ENCODE measurements around the gene VWA8.
"Not testable (repeated sequence)": the region's sequence is repeated elsewhere in the genome, so short reads cannot be mapped to it uniquely, and the experiment has no call there.

Gene VWA8

DNA sequence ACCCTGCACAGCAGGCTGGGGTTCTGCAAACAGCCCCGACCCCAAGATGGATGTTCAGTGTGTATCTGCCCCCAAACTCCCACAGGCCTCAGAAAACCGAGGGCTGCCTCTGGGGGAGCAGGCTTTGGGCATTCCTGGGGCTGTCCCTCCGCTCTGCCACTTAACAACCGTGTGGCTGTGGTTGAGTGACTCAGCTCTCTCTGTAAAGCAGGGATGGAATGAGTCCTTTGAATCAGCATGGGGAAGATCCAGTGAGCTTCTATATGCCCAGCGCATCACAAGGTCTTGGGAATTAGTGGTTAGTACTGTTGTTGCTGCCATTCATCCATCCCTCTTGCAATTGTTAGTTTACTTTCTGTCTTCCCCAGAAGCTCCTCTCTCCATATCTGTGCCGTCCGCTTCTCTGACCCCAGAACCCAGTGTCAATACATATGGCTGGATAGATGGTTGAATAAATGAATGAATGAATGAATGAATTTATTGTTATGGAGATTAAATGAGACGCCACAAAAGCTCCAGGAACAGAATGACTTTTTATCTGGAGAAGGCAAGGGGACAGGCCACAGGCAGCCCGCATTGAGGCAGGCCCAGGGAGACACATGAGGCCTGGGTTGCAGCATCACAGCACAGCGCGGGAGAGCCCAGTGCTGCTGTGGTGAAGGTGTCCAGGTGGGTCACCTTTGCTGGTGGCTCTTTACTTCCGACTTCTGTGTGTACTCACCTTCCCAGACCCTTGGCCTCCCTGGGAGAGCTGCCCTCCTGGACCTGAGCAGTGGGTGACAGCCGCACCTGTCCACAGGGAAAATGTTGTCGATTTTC, 414.3 kb downstream of the VWA8 start:
- no peak for DNase-seq

DNA sequence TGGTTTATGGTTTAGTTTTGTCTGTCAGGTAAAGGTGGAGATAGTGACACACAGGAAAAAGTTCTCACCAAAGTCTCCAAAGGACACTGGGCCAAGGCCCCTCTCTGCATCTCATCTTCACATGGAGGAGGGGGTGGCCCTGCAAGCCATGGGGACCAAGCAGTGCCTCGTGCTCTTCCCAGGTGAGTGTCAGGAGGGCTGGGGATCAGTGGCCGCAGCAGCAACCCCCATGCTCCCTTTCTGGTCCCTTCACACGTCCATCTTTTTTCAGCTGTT, 415.5 kb downstream of the VWA8 start:
- DNase-seq: no peak

DNA sequence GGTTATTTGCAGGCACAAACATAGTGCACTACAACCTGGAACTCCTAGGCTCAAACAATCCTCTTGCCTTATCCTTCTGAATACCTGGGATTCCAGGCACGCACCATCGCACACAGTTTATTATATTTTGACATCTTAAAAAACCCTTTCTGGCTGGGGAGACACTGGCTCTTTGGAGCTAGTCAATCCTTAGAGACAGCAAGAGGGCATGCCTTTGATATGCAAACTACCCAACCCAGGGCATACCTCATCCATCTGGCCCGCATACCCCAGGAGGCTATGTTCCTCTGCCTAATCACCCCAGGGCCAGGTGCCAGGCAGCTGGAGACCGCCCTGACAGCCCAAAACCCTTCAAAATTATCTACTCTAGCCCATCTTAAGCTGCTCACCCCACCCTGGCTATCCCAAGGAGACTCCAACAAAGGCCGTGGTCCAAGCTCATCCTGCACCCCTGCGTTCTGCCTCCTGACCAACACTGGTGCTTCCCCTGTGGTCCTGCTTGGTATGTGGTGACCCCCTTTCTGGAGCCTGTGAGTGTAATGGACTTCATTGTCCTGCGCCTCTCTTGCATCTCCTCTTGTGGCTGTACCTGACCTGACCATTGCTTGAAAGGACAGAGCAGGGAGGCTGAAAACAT, 417.1 kb downstream of the VWA8 start:
- DNase-seq: no peak

DNA sequence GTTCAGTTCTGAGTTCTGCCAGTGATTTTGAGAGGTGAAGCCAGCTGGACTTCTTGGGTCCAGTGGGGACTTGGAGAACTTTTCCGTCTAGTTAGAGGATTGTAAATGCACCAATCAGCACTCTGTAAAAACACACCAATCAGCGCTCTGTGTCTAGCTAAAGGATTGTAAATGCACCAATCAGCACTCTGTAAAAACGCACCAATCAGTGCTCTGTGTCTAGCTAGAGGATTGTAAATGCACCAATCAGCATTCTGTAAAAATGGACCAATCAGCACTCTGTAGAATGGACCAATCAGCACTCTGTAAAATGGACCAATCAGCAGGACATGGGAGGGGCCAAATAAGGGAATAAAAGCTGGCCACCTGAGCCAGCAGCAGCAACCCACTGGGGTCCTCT, 418.1 kb downstream of the VWA8 start:
- DNase-seq: not testable (repeated sequence)

DNA sequence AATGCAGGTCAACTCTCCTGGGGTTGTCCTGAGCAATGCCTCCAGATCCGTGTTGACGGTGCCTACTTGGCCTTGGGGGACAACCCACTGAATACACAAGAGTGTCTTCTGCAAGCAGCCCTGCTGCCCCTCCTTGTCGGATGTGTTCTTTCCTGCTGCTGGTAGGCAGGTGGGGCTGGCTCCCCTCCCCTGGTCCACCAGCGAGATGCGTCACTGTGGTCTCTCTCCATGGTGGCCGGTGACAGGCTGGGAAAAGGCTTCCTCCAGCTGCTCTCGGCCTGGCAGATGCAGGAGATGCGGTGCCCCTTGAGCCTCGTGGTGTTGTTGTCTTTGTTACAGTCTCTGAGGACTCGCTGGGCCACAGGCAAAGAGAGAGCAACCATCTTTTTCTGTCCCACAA, 418.6 kb downstream of the VWA8 start:
- no peak for DNase-seq

DNA sequence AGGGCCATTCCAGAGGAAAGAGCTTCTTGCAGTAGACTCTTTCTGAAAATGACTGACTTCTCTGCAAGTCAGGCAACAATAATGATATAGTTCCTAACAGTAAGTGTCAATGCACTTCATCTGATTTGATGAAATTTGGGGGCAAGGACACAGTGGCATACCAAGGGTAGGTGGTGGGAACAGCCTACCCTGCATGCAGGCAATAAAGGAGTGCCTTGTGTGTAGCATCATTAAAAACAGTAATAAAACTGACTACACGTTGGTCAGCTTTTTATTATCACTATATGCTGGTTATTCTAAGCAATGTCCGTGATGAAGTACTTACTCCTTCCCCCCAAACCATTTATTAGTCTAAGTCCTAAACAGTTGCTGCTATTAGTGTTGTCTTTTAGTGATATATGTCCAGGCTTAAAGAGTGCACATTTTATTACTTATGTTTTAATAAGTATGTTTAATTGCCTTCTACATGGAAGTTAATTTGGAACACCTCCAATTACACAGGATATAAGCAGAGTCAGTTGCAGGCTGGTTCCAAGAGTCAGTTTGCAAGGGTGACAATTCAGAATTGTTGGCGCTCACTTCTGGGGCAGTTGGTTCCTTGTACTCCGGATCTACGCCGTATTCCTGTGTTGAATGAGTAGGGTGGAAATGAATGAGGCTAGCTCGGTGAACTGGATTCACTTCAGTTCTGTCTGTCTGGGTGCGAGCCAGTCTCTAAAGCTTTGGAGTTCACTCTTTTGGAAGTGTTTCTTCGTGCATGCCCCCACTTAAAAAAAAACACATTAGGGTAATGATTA, 419.6 kb downstream of the VWA8 start:
- DNase-seq: no peak

DNA sequence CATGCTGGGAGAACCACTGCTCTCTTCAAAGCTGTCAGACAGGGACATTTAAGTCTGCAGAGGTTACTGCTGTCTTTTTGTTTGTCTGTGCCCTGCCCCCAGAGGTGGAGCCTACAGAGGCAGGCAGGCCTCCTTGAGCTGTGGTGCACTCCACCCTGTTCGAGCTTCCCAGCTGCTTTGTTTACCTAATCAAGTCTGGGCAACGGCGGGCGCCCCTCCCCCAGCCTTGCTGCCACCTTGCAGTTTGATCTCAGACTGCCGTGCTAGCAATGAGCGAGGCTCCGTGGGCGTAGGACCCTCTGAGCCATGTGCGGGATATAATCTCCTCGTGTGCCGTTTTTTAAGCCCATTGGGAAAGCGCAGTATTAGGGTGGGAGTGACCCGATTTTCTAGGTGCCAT, 420.7 kb downstream of the VWA8 start:
- DNase-seq: not testable (repeated sequence)

DNA sequence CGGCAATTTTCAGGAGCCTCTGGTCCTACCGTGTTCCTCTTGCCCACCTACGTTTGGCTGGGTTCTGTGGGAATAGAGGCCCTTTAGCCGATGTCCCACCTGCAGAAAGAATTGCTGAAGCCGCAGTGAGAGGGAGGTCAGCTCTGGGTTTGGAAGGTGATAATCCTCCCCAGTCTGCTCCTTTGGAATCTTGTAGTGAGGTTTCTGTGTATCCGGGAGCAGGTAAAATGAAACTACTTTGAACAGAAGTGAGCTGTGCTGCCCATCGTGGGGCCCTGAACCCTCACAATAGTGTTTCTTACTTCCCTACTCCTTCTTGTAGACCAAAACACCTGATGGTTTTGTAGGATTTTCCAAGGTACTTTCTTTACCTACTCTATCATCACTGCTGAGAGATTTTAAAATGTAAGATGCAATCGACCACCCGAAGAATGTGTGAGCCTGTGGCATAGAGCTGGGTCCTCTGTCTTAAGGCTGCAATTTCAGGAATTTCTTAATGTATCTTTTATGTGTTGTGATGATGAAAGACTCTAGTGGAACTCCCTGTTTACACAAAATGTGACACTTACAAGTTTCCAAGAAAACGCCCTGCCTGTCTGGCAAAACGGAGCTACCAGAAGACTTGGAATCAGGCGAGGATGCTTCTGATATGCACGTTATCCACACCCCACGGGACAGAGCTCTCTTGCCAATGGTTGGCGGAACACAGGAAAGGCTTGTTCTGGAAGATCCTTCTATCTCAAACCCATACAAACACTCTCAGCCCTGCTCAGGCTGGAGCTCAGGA, 427.4 kb downstream of the VWA8 start:
- DNase-seq: no peak

DNA sequence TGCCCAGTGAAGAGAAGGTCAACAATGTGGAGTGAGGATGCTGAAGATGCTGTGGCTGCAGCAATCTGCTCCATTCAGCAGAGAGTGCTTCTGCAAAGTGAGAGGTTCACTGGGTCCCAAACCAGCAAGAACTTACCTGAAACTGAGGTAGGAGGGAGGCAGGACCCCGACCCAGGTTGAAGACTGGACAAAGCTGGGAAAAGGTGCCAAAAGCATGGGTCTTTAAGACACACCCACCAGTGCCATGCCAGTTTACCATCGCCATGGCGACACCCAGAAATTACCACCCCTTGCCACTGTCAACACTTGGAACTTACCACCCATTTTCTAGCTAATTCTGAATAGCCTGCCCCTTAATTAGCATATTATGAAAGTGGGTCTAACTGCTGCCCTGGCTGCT, 432.9 kb downstream of the VWA8 start:
- no peak for DNase-seq

DNA sequence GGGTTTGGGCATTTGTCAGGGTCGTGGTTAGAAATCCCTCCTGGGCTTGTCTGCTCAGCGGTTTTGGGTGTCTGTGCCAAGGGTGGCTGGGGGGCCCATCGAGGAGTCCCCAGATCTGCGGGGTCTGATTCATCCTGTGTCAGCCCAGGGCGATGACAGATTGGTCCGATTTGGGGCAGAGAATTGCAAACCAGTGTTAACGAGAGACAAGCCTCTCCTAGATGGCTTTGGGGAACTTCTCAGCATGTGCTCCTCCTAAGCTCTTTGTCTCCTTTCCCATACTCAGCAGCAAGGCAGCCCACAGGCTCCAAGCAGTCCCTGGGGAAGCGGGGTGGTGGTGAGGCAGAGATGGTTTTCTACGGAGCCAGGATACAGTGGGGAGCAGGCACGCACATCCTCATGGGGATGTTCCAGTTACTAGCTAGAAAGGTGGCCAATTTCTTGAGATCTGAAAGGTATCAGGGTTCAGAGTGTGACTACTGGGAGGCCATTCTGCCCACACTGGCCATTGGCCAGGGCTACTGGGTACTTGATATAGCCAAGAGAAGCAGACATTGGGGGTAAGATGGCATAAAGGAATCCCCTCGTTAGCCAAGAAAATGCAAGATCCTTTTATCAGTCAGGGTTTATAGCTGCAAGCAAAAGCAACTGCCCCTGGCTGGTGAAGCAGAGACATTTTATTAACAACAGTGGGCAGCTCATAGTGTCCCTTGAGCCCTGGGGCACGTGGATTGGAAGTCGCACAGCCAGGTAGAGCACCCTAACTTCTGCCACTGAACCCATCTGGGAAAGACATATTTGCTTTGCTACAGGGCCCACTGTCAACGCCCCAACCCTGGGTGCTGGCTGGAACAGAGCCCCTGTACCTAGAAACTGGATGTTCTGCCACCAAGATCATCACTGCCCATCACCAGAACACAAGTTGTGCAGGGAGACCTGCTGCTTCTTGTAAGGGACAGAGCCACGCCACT, 440.0 kb downstream of the VWA8 start:
- DNase-seq: peak; percentile 30

DNA sequence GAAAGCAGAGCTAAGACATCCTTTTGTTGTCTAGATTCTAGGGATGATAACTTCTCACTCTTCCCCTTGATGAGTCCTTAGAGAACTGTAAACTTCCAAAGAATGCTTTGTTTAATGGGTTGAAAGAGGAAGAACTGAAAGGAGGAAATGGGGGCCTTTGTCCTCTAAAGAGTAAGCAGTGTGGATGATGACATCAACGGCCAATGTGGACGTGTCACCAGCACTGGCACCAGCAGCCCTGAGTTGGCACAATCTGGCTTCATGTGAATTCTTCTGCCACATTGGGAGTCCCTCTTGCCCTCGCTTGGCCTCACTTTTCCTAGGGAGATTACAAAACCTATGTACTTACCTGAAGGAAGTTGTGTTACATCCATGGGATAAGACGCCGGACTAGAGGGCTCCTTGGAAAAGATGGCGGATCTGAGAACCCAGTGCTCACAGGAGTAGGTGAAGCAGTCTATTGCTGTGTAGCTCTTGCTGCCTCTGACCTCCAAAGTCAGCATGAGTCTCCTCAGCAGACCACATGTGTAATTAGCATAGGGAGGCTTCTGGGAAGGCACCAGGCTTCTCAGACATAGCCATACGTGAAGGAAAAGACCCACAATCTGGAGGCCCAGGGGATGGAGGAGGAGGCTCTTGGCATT, 440.8 kb downstream of the VWA8 start:
- no peak for DNase-seq

Data from right hindlimb (tissue), 1 donor.